Measurements from ENCODE around the gene PTPRR. TPM values are rescaled to one million over a fixed set of nuclear protein-coding genes. Genes with fewer than 3 reads are reported as not detected.

PTPRR gene
- total and polyA plus RNA-seq, 10 of the 15 experiments (the other 5 are each of a cell fraction or from before 2014, with no cell fraction given): 0.14 to 3.1 (median 0.42) TPM

DNA sequence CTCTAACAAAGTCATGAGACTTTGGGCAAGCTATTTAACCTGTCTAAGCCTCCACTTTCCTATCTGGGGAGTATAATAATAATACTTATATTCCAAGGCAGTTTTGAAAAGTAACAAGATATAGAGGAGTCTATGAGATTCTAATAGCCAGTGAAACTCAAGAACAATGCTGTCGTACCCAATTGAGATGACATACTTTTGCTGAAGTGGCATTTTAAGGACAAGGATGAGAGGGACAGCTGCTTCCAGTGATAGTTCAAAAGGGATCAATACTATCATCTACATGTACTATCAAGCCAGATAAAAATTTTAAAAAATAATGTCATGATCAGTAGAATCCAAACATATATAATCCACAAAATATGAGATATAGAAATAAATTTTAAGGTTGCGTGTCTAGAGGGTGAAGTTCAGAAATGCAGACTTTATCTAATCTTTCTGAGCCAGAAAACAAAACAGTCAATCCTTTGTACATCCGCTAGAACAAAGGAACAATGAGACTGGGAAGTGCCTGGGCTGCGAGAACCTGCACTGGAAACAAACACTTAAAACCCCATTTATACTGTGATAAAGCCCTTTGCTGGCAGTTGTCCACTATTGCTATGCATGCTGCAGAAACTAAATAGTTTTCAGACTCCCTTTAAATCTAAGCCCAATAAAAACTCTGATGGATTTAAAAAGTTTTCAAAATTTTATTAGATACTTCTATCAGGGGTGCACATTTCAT is 321.9 kb downstream of the PTPRR start:
- H3K79me2 ChIP-seq (ENCODE audit: control insufficient read depth, insufficient read depth, low read length): no peaks in the 10 kb centered on the region
- no peak overlapping the region for H3K27ac ChIP-seq (ENCODE audit: control insufficient read depth, insufficient read depth)
- WGBS (ENCODE audit: insufficient coverage, insufficient replicate concordance, low lambda C conversion rate, missing lambda C conversion rate): 66% methylated on average over 4 of the region's 4 CpGs
- BruUV-seq (replicated peaks): no TSS peak
- SMC1A ChIA-PET (ENCODE audit: uncharacterized antibody, unreplicated experiment): no interaction called here
- ATAC-seq (no peak), DNase-seq (ENCODE audit: low read depth, low spot score) (no peak), FAIRE-seq (no peak)
- H3K4me2 ChIP-seq (ENCODE audit: control insufficient read depth, insufficient read depth): no peak overlapping the region
- H3K4me3 ChIP-seq: no peak overlapping the region
- no peaks in the 10 kb centered on the region for H3K4me1 ChIP-seq (ENCODE audit: control insufficient read depth, insufficient read depth, low read length)
- RAD21 ChIA-PET (ENCODE audit: unreplicated experiment): no interaction called here
- POLR2A ChIA-PET: no interaction called here
- no peaks in the 10 kb centered on the region for H3K27me3 ChIP-seq (replicated peaks in 1 of 2; ENCODE audit: control insufficient read depth in 2 of 2, insufficient read depth in 2 of 2, low read length in 1 of 2)
- TF ChIP-seq EP300 (IDR thresholded peaks at IDR 0.05; ENCODE audit: borderline replicate concordance in 1 of 2, control insufficient read depth in 1 of 2, low read depth in 2 of 2, low read length in 2 of 2): no peak
- TF ChIP-seq KLF5 (IDR thresholded peaks at IDR 0.05; ENCODE audit: partially characterized antibody): no peak
- no peak for TF ChIP-seq REST (IDR thresholded peaks at IDR 0.05; ENCODE audit: low read depth, low read length)
- TF ChIP-seq BHLHE40 (IDR thresholded peaks at IDR 0.05; ENCODE audit: borderline replicate concordance in 1 of 2, low read depth in 2 of 2, low read length in 1 of 2): no peak
- TF ChIP-seq, protein P1, sequence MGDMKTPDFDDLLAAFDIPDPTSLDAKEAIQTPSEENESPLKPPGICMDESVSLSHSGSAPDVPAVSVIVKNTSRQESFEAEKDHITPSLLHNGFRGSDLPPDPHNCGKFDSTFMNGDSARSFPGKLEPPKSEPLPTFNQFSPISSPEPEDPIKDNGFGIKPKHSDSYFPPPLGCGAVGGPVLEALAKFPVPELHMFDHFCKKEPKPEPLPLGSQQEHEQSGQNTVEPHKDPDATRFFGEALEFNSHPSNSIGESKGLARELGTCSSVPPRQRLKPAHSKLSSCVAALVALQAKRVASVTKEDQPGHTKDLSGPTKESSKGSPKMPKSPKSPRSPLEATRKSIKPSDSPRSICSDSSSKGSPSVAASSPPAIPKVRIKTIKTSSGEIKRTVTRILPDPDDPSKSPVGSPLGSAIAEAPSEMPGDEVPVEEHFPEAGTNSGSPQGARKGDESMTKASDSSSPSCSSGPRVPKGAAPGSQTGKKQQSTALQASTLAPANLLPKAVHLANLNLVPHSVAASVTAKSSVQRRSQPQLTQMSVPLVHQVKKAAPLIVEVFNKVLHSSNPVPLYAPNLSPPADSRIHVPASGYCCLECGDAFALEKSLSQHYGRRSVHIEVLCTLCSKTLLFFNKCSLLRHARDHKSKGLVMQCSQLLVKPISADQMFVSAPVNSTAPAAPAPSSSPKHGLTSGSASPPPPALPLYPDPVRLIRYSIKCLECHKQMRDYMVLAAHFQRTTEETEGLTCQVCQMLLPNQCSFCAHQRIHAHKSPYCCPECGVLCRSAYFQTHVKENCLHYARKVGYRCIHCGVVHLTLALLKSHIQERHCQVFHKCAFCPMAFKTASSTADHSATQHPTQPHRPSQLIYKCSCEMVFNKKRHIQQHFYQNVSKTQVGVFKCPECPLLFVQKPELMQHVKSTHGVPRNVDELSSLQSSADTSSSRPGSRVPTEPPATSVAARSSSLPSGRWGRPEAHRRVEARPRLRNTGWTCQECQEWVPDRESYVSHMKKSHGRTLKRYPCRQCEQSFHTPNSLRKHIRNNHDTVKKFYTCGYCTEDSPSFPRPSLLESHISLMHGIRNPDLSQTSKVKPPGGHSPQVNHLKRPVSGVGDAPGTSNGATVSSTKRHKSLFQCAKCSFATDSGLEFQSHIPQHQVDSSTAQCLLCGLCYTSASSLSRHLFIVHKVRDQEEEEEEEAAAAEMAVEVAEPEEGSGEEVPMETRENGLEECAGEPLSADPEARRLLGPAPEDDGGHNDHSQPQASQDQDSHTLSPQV (IDR thresholded peaks at IDR 0.05): no peak
- TF ChIP-seq JUNB (IDR thresholded peaks at IDR 0.05): no peak
- no peak for TF ChIP-seq SPI1 (IDR thresholded peaks at IDR 0.05; ENCODE audit: borderline replicate concordance, insufficient read depth, low read depth, low read length)
- no peak for TF ChIP-seq SMAD5 (IDR thresholded peaks at IDR 0.05; ENCODE audit: low read depth)
- no peak for TF ChIP-seq TAF1 (IDR thresholded peaks at IDR 0.05; ENCODE audit: borderline replicate concordance, low read depth, low read length)
- TF ChIP-seq, protein P2, sequence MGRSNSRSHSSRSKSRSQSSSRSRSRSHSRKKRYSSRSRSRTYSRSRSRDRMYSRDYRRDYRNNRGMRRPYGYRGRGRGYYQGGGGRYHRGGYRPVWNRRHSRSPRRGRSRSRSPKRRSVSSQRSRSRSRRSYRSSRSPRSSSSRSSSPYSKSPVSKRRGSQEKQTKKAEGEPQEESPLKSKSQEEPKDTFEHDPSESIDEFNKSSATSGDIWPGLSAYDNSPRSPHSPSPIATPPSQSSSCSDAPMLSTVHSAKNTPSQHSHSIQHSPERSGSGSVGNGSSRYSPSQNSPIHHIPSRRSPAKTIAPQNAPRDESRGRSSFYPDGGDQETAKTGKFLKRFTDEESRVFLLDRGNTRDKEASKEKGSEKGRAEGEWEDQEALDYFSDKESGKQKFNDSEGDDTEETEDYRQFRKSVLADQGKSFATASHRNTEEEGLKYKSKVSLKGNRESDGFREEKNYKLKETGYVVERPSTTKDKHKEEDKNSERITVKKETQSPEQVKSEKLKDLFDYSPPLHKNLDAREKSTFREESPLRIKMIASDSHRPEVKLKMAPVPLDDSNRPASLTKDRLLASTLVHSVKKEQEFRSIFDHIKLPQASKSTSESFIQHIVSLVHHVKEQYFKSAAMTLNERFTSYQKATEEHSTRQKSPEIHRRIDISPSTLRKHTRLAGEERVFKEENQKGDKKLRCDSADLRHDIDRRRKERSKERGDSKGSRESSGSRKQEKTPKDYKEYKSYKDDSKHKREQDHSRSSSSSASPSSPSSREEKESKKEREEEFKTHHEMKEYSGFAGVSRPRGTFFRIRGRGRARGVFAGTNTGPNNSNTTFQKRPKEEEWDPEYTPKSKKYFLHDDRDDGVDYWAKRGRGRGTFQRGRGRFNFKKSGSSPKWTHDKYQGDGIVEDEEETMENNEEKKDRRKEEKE (IDR thresholded peaks at IDR 0.05): no peak
- intact Hi-C loops (cut with micrococcal nuclease; ENCODE audit: unreplicated experiment): no loop called here
- in situ Hi-C loops (cut with MboI): no loop called here
- H2AFZ ChIP-seq (ENCODE audit: control insufficient read depth, low read depth, low read length): no peak overlapping the region
- H3K36me3 ChIP-seq (ENCODE audit: control insufficient read depth in 2 of 2, insufficient read depth in 2 of 2, low read length in 1 of 2): no peaks in the 10 kb centered on the region
- H4K20me1 ChIP-seq (ENCODE audit: control insufficient read depth, insufficient read depth): no peaks in the 10 kb centered on the region
- no peaks in the 10 kb centered on the region for H3K9me3 ChIP-seq (replicated peaks; ENCODE audit: control insufficient read depth, insufficient read depth, low read length)
- H3K9ac ChIP-seq (ENCODE audit: control insufficient read depth, insufficient read depth, low read length): no peak overlapping the region
- CTCF ChIA-PET: interaction anchor here (0.7 to 0.9 kb wide), 2 partner anchors 9 to 719 kb away, joined by 3 read pairs; no protein-coding TSS in a partner anchor
